ENCODE results near the gene CFAP90. TPM values are rescaled to one million over a fixed set of nuclear protein-coding genes. Genes with fewer than 3 reads are reported as not detected.

CFAP90 gene
- total RNA-seq (2021; ENCODE audit: unreplicated experiment) (not detected), Bru-seq, nascent RNA (not detected), BruChase-seq, experiment 1, labeled RNA remaining after a 6-hour chase (not detected), BruChase-seq, experiment 2, labeled RNA remaining after a 2-hour chase (not detected)
- not detected in 2 replicates for polyA plus RNA-seq (2012)
- long read RNA-seq, result 0 reads

DNA sequence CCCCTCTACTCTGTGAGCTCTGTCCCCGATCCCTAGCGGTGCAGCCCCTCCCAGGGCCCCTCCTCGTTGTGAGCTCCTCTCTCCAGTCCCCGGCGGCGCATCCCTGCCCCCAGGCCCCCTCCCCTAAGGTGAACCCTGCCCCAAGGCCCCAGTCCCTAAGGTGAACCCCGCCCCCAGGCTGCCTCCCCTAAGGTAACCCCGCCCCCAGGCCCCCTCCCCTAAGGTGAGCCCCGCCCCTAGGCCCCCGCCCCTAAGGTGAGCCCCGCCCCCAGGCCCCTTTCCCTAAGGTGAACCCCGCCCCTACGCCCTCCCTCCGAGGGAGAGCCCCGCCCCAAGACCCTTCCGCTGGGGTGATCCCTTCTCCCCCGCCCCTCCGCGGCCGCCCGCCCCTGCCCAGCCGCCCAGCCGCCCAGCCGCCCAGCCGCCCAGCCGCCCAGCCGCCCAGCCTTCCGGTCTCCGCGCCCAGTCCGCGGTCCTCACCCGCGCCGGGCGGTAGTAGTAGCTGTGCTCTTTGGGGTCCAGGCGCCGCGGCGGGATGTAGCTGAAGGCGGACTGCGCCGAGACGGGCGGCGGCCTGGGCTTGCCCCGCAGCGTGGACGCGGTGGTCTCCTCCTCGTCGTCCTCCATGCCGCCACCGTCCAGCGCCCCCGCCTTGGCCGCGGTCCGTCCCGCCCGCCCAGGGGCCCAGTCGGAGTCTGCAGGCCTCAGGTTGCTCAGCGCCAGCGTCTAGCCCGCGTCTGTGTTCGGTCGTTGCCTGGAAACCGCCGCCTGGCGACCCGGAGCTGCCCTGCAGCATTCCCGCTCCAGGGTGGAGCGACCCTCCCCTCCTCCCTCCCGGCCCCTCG is at the start of gene CFAP90:
TSS of gene CFAP90 (minus strand) at position 739 of the 845 bp plus-strand sequence. CDS start at position 627, 112 bp downstream.
- ChIA-PET RAD21 (ENCODE audit: low non-redundant PET in 1 of 2, low total read pairs in 2 of 2, uncharacterized antibody in 2 of 2, unreplicated experiment in 2 of 2) (interaction anchor here in 1 of 2 experiments (0.7 kb wide), 1 partner anchor 1714 kb away, joined by 5 read pairs; no protein-coding TSS in a partner anchor), POLR2A (no interaction called here), CTCF (no interaction called here)
- no peaks in the 10 kb centered on the region for H3K9me3 ChIP-seq (ENCODE audit: control insufficient read depth in 1 of 2, insufficient read depth in 1 of 2, low read depth in 1 of 2, low read length in 2 of 2)
- TF ChIP-seq JUND (IDR thresholded peaks at IDR 0.05) (no peak), MAX (IDR thresholded peaks at IDR 0.05) (no peak), CEBPB (IDR thresholded peaks at IDR 0.05; ENCODE audit: low read depth) (no peak)
- intact Hi-C loops (cut with micrococcal nuclease), result no loop called here
- no TSS peak for BruUV-seq (replicated peaks)
- no peaks in the 10 kb centered on the region for H3K4me1 ChIP-seq (ENCODE audit: control insufficient read depth in 1 of 2, insufficient read depth in 2 of 2, low read length in 2 of 2)
- no peak within 1 kb of the TSS for H2AFZ ChIP-seq (ENCODE audit: low read depth, low read length, poor library complexity, severe bottlenecking)
- no peak within 1 kb of the TSS for H3K27ac ChIP-seq (ENCODE audit: low read depth, low read length)
- H3K79me2 ChIP-seq (ENCODE audit: insufficient read depth, low read length), result no peaks in the 10 kb centered on the region
- H3K4me2 ChIP-seq (ENCODE audit: low read length), result no peak within 1 kb of the TSS
- H4K20me1 ChIP-seq (ENCODE audit: insufficient read depth), result no peaks in the 10 kb centered on the region
- no peaks in the 10 kb centered on the region for H3K36me3 ChIP-seq (ENCODE audit: control insufficient read depth in 1 of 2, insufficient read depth in 2 of 2, low read length in 2 of 2)
- H3K27me3 ChIP-seq (ENCODE audit: insufficient read depth, low read length), result no peaks in the 10 kb centered on the region
- DNase-seq (ENCODE audit: low read depth, low spot score) (no peak), ATAC-seq (no peak)
- H3K9me2 ChIP-seq (ENCODE audit: insufficient read depth), result no peaks in the 10 kb centered on the region
- H3K9ac ChIP-seq (ENCODE audit: low read length), result no peak within 1 kb of the TSS
- no peak within 1 kb of the TSS for H3K4me3 ChIP-seq (replicated peaks in 1 of 2; ENCODE audit: low read depth in 1 of 2, low read length in 2 of 2)

DNA sequence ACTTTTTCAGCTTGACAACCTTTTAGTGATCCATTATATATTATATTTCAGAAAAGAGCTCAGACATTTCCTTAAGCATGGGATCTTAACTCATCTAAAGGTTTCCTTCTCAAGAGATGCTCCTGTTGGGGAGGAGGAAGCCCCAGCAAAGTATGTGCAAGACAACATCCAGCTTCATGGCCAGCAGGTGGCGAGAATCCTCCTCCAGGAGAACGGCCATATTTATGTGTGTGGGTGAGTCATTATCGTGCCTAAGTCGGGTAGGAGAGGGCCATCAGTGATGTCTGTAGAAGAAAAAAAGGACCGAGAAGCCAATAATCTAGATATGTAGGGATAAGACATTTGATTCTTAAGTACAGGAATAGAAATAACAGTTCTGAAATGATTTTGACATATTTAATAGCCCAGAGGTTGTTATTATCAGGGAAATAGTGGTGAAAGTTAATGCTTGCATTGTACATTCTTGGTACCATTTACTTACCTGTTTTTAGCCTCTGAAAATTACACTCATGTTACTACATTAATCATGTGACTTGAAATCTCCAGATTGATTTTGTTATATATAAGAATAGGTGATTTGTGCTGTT is 46.2 kb upstream of the CFAP90 start:
- DNase-seq (ENCODE audit: low read depth, low spot score) (no peak), ATAC-seq (peak; percentile 61; the same call in 1 of the 2 replicates)
- peaks cover 4% of the 10 kb centered on the region; the same call in 1 of the 2 replicates for H3K79me2 ChIP-seq (ENCODE audit: insufficient read depth, low read length)
- H3K9me3 ChIP-seq (ENCODE audit: control insufficient read depth in 1 of 2, insufficient read depth in 1 of 2, low read depth in 1 of 2, low read length in 2 of 2), result no peaks in the 10 kb centered on the region
- peak in 2 of 3 experiments; percentile 43 to 46; a peak in 4 of 6 replicates for TF ChIP-seq CTCF (IDR thresholded peaks at IDR 0.05 in 2 of 3, conservative IDR thresholded peaks at IDR 0.05 in 1 of 3; ENCODE audit: borderline replicate concordance in 1 of 3, insufficient read depth in 1 of 3, low read depth in 2 of 3, low read length in 2 of 3)
- TF ChIP-seq, protein P1, sequence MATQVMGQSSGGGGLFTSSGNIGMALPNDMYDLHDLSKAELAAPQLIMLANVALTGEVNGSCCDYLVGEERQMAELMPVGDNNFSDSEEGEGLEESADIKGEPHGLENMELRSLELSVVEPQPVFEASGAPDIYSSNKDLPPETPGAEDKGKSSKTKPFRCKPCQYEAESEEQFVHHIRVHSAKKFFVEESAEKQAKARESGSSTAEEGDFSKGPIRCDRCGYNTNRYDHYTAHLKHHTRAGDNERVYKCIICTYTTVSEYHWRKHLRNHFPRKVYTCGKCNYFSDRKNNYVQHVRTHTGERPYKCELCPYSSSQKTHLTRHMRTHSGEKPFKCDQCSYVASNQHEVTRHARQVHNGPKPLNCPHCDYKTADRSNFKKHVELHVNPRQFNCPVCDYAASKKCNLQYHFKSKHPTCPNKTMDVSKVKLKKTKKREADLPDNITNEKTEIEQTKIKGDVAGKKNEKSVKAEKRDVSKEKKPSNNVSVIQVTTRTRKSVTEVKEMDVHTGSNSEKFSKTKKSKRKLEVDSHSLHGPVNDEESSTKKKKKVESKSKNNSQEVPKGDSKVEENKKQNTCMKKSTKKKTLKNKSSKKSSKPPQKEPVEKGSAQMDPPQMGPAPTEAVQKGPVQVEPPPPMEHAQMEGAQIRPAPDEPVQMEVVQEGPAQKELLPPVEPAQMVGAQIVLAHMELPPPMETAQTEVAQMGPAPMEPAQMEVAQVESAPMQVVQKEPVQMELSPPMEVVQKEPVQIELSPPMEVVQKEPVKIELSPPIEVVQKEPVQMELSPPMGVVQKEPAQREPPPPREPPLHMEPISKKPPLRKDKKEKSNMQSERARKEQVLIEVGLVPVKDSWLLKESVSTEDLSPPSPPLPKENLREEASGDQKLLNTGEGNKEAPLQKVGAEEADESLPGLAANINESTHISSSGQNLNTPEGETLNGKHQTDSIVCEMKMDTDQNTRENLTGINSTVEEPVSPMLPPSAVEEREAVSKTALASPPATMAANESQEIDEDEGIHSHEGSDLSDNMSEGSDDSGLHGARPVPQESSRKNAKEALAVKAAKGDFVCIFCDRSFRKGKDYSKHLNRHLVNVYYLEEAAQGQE (IDR thresholded peaks at IDR 0.05; ENCODE audit: low read depth), result no peak
- RAD21 ChIA-PET (ENCODE audit: low non-redundant PET in 1 of 2, low total read pairs in 2 of 2, uncharacterized antibody in 2 of 2, unreplicated experiment in 2 of 2), result no interaction called here
- H3K4me2 ChIP-seq (ENCODE audit: low read length), result no peak overlapping the region
- no peak overlapping the region for H3K4me3 ChIP-seq (replicated peaks in 1 of 2; ENCODE audit: low read depth in 1 of 2, low read length in 2 of 2)
- no peak overlapping the region for H2AFZ ChIP-seq (ENCODE audit: low read depth, low read length, poor library complexity, severe bottlenecking)
- H3K9me2 ChIP-seq (ENCODE audit: insufficient read depth), result no peaks in the 10 kb centered on the region
- no peaks in the 10 kb centered on the region; the same call in 1 of the 2 replicates for H4K20me1 ChIP-seq (ENCODE audit: insufficient read depth)
- H3K4me1 ChIP-seq (ENCODE audit: control insufficient read depth in 1 of 2, insufficient read depth in 2 of 2, low read length in 2 of 2), result no peaks in the 10 kb centered on the region
- H3K9ac ChIP-seq (ENCODE audit: low read length), result no peak overlapping the region
- peaks cover 39 to 57% of the 10 kb centered on the region in 2 experiments for H3K36me3 ChIP-seq (ENCODE audit: control insufficient read depth in 1 of 2, insufficient read depth in 2 of 2, low read length in 2 of 2)
- H3K27me3 ChIP-seq (ENCODE audit: insufficient read depth, low read length), result no peaks in the 10 kb centered on the region
- CTCF ChIA-PET, result interaction anchor here (1.1 kb wide), 1 partner anchor 10 kb away, joined by 4 read pairs; no protein-coding TSS in a partner anchor
- no TSS peak for BruUV-seq (replicated peaks)
- POLR2A ChIA-PET, result no interaction called here
- intact Hi-C loops (cut with micrococcal nuclease), result no loop called here
- H3K27ac ChIP-seq (ENCODE audit: low read depth, low read length), result no peak overlapping the region
